Activated CD4-positive, alpha-beta T cell treated with anti-CD3 and anti-CD28 coated beads, Interleukin-2, amount 50 U/mL, for 48 hours (primary cell): ENCODE data around the gene CABLES2.
"Not testable (repeated sequence)": the region's sequence is repeated elsewhere in the genome, so short reads cannot be mapped to it uniquely, and the experiment has no call there.

Experiments used
- DNase-seq, 2 experiments: peaks; one replicate each; pipeline ENCODE4 v3.0.0-alpha.2; 2020

CABLES2 gene

DNA sequence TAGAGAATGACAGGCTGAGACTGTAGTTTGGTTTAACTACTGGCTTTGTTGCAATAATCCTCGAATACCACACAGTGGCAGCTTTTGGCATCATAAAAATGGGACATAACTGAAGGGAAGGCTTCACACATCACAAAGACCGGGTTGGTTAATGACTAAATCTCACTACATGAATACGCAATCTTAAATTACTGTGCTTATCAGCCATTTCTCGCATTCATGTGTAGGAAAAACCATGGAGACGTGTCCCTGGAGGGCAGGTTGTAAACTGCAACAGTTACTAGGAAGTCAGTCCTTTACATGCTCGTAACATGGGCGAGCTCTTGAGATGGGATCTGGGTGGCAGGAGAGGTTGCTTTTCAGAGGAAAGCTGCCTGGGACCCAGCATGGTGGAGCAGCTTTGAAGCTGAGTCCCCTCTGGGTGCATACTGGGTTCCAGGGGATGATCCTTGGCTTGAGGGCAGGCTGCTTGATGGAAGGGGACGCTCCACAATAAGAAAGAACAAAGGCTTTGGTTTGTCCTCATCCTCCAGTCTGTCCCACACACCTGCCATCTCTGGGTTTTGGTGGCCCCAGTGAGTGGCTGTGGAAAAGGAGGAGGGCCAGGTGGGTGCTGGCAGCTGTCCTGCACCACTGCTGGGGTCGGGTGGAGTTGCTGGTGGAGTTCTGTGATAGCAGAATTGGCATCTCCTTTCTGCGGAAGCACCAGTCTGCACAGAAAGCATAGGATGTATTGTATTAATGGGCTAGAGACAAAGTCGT, 18.1 kb downstream of the CABLES2 start:
- no peak for DNase-seq

DNA sequence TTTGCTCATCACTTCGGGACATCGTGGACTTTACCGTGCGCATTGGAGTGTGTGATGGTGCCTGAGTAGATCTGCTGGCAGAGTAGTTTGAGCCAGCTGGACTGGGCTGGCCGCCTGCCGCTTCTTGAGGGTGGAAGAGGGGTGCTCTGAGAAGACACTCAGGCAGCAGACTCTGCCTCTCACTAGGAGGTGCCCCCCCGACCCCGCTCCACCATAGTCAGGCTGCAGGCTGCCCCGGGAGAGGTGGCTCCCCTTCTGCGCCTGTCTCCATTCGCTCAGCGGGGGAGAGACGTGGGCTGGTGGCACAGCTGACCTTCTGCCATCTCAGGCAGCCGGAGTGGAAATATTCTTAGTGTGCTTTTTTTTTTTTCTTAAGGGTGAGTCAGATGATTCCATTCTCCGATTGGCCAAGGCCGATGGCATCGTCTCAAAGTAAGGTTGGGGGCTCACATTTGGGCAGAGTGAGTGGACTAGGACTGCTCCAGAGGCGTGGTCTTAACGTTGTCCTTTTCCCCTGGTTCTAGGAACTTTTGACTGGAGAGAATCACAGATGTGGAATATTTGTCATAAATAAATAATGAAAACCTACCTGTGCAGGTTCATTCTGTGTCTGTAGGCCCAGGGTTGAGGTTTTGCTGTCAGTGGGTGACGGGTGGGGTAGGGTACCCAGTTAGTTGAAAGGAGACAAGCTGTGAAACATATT, 19.0 kb downstream of the CABLES2 start:
- DNase-seq = no peak

DNA sequence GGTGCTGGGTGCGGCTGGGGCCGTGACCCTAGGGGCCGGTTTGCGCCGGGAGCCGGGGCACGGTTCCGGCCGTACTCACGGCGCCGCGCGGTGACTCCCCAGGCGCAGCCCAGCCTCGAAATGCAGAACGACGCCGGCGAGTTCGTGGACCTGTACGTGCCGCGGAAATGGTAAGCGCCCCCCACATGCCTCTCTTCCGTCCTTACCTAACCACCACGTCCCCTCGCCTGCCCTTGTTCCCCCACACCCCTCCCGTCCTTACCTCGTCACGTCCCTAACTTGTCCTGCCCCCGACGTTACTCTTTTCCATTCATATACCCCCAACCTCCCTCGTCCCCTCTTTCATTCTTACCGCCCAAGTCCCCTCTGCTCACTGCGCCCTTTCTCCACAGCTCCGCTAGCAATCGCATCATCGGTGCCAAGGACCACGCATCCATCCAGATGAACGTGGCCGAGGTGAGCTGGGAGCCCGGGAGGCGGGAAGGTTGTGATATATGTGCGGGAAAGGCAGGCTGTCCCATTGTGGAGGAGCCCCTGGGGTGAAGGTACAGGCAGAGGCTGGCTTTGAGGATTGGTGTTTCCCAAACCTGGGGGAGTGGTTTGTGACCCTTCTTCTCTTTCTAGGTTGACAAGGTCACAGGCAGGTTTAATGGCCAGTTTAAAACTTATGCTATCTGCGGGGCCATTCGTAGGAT, 19.7 kb downstream of the CABLES2 start:
- no peak for DNase-seq

DNA sequence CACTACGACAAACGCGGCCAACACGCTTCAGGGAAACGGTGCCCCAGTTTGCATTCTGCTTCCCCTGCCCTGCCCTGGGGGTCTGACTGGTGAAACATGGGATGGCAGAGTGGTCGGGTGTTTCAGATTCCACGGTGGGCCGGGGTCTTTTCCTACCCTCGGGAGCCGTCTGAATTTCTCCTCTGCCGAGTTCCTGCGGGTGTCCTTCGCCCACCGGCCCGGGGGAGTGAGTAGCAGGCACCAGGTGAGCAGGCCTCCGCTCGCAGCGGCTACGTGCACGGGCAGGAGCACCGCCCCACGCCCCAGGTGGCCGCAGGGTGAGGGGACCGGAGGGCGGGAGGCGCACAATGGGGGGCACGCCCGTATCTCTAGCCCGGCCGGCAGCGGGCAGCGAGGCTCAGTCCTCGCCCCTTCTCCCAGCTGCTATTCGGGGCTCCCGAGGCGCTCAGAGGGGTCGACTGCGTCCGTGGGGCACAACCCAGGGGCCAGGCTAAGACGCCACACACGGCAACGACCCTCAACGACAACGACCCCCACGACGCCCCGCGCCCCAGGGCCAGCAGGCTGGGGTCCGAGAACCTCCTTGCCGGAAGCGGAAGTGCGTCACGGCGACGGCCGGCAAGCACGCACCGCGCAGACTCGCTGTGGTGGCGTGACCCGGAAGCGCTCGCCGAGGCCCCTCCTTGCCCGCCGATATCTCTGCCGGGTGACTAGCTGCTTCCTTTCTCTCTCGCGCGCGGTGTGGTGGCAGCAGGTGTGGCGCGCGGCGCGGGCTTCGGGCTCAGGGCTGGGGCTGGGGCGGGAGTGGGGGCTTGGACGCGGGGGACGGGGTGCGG, 20.5 kb downstream of the CABLES2 start, which contains the start of gene RPS21:
Gene RPS21, plus strand, starts transcription at position 721 of the 836 bp plus-strand sequence. CDS start 236 bp downstream, outside the sequence.
- peak; percentile 92 to 93 for DNase-seq

DNA sequence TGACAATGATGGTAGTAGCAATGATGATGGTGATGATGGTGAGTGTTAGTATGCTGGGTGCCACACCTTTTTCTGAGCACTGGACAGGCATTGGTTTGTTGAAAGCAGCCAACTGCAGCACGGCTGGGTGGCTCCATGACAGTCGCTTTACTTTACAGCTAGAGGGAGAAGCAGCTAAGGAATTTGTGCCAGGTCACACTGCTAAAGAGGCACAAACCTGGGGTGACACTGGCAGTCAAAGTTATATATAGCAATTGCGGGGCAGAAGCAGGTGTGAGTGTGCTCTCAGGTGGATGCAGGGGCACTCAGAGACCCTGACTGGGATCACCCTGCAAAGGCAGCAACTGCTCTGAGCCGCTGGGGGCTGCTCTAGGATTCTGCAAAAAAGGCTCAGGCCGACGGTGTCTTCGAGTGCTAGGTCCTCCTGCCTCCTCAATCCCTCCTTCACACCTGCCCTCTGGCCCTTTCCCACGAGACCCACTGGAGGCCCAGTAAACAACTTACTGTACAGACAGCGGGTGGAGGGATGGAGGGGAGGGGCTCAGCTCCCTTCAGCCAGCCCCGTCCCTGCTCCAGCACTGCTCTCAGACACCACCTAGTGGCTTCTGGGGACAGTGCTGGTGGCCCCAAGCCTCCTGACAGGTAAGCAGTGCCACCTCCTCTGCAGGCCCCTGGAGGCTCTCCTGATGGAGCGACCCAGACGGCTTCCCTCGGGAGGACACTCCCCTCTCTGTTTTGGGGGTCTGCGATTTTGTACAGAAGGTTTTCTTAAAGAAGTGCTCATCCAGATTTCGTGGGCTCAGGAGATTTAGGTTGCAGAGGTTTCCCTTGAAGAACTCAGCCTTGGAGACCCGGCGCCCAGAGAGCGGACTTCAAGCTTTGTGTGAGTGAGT, 24.5 kb downstream of the CABLES2 start:
- DNase-seq = peak; percentile 81 to 86

DNA sequence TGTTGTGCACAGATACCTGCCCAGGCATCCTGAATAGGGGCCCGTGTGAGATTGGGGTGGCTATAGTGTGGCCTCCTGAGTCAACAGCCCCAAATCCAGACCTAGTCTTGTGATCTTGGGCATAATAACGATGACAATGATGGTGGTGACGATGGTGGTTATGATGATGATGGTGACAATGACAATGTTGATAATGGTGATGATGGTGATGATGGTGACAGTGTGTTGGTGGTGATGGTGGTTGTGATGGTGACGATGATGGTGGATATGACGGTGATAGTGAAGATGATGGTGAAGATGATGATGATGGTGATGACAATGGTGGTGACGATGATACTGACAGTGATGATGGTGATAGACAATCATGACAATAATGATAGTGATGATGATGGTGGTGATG, 25.2 kb downstream of the CABLES2 start:
- no peak for DNase-seq

DNA sequence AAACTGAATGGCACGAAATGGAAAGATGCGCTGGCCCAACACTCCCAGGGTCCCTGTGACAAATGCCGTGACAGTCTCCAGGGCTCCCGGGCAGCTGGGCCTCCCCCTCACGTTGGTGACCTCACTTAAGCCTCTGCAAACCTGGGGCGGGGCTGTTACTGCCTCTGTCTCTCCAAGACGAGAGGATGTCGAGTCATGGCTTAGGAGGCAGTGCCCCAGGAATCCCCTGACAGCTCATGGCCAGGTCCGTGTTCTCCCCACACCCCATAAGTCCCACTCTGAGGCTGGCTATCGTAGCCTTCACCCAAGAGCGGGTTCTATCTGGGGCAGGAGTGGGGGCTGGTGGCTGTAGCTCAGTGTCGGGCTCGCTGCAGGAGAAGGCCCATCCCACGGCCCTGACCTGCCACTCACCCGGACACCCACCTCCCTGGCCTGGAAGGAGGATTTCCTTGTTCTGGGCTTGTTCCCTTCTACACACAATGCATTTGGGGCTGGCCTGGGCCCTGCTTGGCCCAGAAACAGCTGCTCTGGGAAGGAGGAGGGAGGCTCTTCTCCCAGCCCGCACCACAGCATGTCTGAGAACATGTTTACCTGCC, 25.8 kb downstream of the CABLES2 start:
- no peak for DNase-seq

DNA sequence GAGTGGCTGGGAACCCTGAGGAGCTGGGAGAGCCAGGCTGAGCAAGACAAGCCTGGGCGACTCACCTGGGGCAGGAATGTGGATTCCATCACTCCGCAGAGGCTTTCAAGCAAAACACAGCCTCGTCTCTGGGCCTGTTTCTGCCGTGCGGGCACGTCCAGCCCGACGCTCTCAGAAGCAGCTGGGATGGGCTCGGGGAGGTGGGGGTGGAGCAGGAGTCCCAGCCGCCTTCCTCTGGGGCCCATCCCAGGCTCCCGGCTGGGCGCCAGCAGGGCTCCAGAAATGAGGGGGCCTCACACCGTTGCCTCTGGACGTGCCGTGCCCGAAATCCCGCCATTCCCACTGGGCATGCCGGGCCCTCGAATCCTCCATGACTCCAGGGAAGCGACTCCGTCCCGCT, 28.9 kb downstream of the CABLES2 start:
- no peak for DNase-seq

DNA sequence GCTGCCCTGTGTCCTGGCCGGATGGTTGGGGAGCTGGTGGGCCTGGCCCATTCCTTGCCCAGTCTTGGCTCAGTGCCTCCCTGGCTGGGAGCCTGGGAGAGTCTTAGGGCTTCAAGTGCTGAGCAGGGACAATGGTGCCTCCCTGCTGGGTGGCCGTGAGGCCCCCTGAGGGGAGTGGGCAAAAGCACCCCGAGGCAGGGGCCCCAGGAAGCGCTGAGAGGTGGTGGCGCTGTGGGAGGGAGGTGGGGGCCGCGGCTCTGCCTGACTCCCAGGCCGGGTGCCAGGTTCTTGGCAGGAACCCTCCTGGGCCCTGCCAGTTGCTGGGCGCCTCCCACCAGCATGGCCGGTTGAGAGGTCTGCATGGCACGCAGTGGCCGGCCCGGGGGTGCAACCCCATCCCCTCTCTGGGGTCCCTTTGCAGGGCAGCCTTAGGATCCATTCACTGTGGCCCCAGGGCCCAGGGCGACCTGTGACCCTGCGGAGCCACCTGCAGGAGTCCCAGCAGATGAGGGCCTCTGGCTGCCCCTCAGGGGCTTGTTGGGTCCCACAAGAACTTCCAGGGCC, 29.4 kb downstream of the CABLES2 start:
- DNase-seq = no peak

DNA sequence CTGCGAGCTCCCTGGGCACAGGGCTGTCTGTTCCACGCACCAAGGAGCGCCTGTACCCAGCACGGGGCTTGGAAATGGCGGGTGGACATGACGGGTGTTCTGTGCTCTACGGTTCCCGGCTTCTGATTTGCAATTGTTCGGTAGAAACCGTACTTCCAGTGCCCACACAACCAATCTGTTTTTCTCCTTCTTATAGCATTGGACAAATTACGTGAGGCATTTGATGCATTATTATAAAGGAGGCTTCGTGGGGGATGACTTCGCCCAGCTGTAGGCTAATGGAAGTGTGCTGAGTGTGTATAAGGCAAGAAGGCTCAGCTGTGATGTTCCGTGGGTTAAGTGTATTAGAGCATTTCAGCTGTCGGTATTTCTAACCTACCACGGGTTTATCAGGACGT, 30.0 kb downstream of the CABLES2 start:
- no peak for DNase-seq

DNA sequence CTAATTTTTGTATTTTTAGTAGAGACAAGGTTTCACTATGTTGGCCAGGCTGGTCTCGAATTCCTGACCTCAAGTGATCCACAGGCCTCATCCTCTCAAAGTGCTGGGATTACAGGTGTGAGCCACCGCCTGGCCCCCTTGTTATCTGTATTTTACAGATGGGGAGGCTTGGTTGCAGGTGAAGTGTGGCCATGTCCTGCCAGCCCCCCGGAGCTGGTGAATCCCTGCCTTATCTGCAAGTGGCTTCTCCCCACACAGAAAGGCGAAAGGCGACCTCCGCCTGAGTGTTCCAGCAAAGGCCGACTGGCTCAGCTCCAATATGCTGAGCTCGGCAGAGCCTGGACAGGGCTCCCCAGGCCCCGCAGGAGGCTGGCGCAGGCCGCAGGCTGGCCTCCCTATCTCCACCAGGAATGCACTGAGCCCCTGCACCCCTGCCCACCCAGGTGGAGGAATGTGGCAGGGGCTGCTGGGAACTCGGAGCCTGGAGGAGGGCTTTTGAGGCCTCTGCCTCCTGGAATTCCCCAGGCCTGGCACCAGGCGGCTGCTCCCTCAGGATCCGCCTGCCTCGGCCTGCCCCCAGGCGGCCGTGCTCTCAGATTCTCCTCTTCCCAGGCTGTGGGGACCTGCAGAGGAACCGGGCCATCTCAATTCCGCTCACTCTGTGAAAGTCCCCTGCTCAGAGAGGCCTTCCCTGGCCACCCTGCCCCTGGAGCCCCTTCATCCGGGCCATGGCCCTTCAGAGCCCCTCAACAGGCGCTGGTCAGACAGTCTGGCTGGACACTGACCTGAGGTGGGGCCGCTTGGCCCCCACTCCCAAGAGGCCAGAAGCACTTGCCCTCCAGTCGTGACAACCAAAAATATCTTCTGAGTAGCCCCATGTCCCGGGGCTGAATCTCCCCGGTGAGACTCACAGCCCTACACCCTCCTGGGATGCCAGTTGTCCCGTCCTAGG, 30.7 kb downstream of the CABLES2 start:
- DNase-seq = no peak

DNA sequence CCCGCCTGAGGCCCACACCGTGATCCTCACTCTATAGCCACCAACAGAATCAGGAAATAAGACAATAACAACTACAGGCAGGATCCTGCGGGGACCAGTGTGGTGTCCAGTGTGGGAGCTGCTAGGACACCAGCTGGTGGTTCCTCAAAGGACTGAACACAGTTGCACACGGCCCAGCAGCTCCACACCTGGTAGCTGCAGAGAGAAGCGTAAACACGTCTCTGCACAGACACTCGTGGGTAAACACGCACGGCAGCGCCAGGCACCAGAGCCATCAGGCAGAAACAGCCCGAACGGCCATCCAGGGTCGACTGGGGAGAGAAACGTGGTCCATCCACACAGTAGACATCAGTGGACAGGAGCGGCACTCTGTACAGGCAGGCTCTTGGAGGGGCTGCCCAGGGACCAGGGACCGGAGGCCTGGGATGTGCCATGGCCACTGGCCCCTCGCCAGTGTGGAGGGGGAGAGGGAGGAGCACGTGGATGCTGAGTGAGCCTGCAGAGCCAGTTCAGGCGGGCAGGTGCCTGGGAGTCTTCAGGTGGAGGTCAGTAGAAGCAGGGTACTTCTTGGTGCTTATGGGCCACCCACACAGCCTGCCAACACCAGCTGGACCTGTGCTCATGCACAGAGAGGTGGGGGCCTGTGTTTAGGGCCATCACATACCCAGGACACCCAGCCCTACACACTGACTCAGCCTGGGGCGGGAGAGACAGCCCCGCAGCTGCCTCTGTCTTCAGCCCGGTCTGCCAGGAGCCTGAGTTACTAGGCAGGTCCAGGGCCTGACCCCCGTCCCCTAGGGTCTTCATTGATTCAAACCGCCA, 32.5 kb downstream of the CABLES2 start:
- DNase-seq = no peak

DNA sequence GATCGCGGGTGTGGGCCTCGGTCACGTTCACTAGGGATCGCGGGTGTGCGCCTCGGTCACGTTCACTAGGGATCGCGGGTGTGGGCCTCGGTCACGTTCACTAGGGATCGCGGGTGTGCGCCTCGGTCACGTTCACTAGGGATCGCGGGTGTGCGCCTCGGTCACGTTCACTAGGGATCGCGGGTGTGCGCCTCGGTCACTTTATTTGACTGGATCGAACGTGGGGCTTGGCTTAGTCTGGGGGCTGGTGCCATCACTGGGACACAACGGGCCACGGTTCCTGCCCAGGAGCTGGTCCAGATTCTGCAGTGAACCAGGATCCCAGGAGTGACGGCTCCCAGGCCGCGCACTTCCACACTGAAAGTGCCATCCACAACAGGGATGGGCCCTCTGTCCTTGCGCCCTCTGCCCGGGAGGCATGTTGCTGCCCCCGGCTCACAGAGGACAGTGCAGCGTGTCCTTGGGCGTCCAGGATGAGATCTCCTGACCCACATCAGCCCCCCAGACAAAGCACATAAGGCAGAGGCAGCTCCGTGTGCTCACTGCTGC, 33.4 kb downstream of the CABLES2 start:
- not testable (repeated sequence) for DNase-seq

DNA sequence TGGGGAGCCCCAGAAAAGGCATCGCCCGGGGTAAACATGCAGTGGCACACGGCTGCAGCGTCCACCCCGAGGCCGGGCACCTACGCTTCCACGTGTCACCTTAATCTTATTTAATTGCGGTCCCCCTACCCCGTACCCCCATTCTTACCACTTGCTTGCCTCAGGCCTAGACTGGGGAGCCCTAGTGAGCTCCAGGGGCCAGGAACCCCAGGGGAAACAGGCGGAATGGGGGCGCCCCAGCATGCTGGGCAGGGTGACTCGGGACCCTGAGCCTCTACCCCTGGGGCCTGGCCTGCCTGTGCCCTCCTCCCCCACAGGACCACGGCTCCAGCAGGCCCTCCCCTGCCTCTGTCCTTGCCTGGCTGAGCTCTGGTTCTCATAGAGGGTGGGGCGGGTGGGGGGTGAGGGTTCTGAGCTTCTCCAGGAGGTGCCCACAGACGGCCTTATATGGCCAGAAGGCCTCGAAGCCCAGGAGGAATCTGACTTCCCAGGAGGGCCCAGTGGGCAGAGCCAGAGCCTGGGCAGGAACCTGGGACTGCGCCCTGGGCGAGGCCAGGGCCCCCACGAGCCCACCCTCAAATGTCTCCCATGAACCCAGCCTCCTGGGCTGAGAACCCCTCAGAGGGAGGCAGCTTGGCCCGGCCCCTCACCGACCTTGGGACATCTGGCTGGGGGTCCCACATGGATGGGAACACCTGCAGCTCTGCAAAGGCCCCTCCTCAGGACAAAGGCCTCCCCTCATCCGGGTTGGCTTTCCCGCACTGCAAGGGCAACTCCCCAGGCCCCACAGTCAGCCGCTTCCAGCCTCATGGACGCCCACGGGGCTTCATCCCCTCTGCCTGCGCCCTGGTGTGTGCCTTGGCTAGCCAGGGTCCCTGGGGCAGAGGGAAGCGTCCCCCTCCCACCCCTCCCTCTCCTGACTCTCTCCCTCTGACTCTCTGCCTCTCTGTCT, 34.8 kb downstream of the CABLES2 start:
- DNase-seq = no peak

DNA sequence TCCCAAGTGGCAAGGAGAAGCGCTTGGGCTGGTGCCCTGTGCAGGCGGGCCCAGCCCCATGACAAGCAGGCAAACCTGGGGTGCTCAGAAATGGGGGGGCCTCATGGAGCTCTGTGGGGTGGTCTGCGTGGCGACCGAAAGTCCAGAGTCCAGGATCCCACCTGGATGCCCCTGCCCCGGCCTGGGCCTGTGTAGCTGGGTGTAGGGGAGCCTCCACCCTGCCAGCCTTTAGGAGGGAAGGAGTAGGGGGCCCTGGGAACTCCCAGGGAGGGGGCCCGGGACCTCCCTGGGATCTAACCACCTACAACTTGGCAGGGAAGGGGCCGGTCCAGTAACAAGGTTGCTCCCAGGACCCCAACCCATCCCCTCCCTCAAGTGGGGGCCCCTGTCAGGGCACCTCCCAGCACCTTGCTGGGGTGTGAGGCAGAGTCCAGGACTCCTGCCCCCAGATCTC, 35.5 kb downstream of the CABLES2 start:
- no peak for DNase-seq

DNA sequence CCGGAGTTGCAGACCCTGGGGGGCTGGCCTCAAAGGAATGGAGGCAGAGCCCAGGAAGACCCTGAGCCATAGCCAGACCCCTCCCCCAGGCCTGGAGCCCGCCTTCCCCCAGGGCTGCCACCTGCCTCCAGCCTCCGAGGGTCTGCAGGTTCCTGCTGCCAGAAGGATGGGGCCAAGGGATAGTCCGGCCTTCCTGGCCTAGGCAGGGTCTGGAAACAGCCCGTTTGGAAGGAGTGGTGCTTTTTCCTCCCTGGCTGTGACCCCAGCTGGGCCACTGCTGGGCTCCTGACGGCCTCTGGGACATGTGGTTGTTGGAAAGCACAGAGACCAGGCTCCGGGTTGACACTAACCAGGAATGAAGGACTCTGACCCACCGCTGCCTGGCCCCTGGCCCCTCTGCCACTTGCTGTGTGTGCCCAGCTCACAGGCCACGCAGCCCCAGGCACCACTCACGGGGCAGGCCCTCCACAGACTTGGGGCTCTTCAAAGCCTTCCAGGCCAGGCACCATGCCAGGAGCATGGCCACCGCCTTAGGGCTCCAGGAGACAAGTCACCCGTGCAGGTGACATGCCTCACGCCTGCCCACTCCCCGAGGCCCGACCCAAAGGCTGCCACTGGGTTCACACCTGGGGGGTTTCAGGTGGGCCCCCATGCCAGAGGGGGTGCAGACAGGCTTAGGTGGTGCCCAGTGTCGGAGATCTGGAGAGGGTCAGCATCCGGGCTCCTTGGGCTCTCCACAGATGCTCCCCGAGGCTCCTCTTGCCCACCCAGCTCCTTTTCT, 36.1 kb downstream of the CABLES2 start:
- DNase-seq = no peak
